ENCODE data around the gene RASAL2. TPM values are rescaled to one million over a fixed set of nuclear protein-coding genes. Genes with fewer than 3 reads are reported as not detected.

The RASAL2 gene
- total RNA-seq, 4 donors from 2014 or later, result 26.0 to 51.4 (median 31.0) TPM

GRCh38 chr1:178418284-178418955 lies 324.5 kb downstream of the RASAL2 start:
- no peak overlapping the region for H3K4me3 ChIP-seq (ENCODE audit: low read depth, poor library complexity, severe bottlenecking)
- intact Hi-C loops (cut with DNase I; ENCODE audit: low total_unique reads), result no loop called here
- WGBS, 2 donors, result 94 to 98% methylated on average over 1 of the region's 1 CpG
- TF ChIP-seq POLR2A (IDR thresholded peaks at IDR 0.05) (no peak), CTCF (IDR thresholded peaks at IDR 0.05) (no peak)
- no peak for DNase-seq (ENCODE audit: low spot score in 2 of 2)

GRCh38 chr1:178434360-178434759 lies 340.5 kb downstream of the RASAL2 start:
- 39 to 58% methylated on average over 1 of the region's 1 CpG for WGBS, 2 donors
- intact Hi-C loops (cut with DNase I; ENCODE audit: low total_unique reads), result no loop called here
- no peak overlapping the region for H3K4me3 ChIP-seq (ENCODE audit: low read depth, poor library complexity, severe bottlenecking)
- TF ChIP-seq CTCF (IDR thresholded peaks at IDR 0.05) (no peak), POLR2A (IDR thresholded peaks at IDR 0.05) (no peak)
- no peak for DNase-seq (ENCODE audit: low spot score in 2 of 2)

- no peak for DNase-seq (ENCODE audit: low spot score in 2 of 2)
- TF ChIP-seq CTCF (IDR thresholded peaks at IDR 0.05) (no peak), POLR2A (IDR thresholded peaks at IDR 0.05) (no peak)
- H3K4me3 ChIP-seq (ENCODE audit: low read depth, poor library complexity, severe bottlenecking), result no peak overlapping the region
- intact Hi-C loops (cut with DNase I; ENCODE audit: low total_unique reads), result no loop called here
Observed at GRCh38 chr1:178434899-178435435, 341.1 kb downstream of the RASAL2 start.

- H3K4me3 ChIP-seq (ENCODE audit: low read depth, poor library complexity, severe bottlenecking), result no peak overlapping the region
- 74 to 92% methylated on average over 2 of the region's 2 CpGs for WGBS, 2 donors
- intact Hi-C loops (cut with DNase I; ENCODE audit: low total_unique reads), result no loop called here
- TF ChIP-seq CTCF (IDR thresholded peaks at IDR 0.05), result no peak
- no peak for TF ChIP-seq POLR2A (IDR thresholded peaks at IDR 0.05)
- no peak for DNase-seq (ENCODE audit: low spot score in 2 of 2)
Observed at GRCh38 chr1:178436899-178437298, 343.0 kb downstream of the RASAL2 start.

GRCh38 chr1:178438432-178438831 lies 344.5 kb downstream of the RASAL2 start:
- 36 to 58% methylated on average over 2 of the region's 2 CpGs for WGBS, 2 donors
- TF ChIP-seq POLR2A (IDR thresholded peaks at IDR 0.05) (no peak), CTCF (IDR thresholded peaks at IDR 0.05) (no peak)
- no peak for DNase-seq (ENCODE audit: low spot score in 2 of 2)
- intact Hi-C loops (cut with DNase I; ENCODE audit: low total_unique reads), result no loop called here
- no peak overlapping the region for H3K4me3 ChIP-seq (ENCODE audit: low read depth, poor library complexity, severe bottlenecking)

GRCh38 chr1:178442925-178443324 lies 349.0 kb downstream of the RASAL2 start:
- no peak for TF ChIP-seq CTCF (IDR thresholded peaks at IDR 0.05)
- no peak for TF ChIP-seq POLR2A (IDR thresholded peaks at IDR 0.05)
- DNase-seq (ENCODE audit: low spot score in 2 of 2), result no peak
- intact Hi-C loops (cut with DNase I; ENCODE audit: low total_unique reads), result no loop called here
- 91 to 96% methylated on average over 3 of the region's 3 CpGs for WGBS, 2 donors
- no peak overlapping the region for H3K4me3 ChIP-seq (ENCODE audit: low read depth, poor library complexity, severe bottlenecking)
